T-helper 1 cell treated with Interleukin-12 subunit alpha and Interleukin-12 subunit beta and Interleukin-4 antibody, amounts not matched to agents 30 ng/mL and 1 ng/mL, for 36 hours (primary cell): ENCODE results near the gene ARHGEF10L. TPM values are rescaled to one million over a fixed set of nuclear protein-coding genes. Genes with fewer than 3 reads are reported as not detected.

Experiments
- intact Hi-C: fragments of 100-400 bp; cut with micrococcal nuclease; formaldehyde crosslinking; loops from one replicate; pipeline ENCODE4 v1.15.1; 2024
- total RNA-seq: library from RNA; stranded (reverse); gene quantifications from 2 replicates; pipeline ENCODE4 v1.2.3, GENCODE V29; 2022

Gene ARHGEF10L
- total RNA-seq, 1 donor from 2014 or later: not detected

DNA sequence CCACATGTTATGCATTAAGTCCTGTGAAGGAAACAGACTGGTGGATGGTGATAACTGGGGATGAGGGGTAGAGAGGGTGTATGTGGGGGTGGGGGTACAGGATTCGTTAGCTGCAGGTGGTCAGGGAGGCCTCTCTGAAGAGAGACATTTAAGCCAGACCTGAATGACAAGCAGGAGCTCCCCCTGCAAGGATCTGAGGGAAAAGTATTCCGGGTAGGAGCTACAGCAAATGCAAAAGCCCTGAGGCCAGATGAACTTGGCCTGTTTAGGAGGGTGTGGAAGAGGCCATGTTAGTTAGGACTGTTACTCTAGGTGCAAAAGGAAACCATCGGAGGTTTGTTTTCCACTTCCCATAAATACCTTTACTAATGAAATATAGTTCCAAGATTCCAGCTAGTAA, 9.9 kb downstream of the ARHGEF10L start:
- intact Hi-C loops: no loop called here

- intact Hi-C loops: no loop called here
Measured at GRCh38 chr1:17550729-17551584, 11.5 kb downstream of the ARHGEF10L start.

GRCh38 chr1:17551755-17552234, 12.3 kb downstream of the ARHGEF10L start:
- intact Hi-C loops: no loop called here

DNA sequence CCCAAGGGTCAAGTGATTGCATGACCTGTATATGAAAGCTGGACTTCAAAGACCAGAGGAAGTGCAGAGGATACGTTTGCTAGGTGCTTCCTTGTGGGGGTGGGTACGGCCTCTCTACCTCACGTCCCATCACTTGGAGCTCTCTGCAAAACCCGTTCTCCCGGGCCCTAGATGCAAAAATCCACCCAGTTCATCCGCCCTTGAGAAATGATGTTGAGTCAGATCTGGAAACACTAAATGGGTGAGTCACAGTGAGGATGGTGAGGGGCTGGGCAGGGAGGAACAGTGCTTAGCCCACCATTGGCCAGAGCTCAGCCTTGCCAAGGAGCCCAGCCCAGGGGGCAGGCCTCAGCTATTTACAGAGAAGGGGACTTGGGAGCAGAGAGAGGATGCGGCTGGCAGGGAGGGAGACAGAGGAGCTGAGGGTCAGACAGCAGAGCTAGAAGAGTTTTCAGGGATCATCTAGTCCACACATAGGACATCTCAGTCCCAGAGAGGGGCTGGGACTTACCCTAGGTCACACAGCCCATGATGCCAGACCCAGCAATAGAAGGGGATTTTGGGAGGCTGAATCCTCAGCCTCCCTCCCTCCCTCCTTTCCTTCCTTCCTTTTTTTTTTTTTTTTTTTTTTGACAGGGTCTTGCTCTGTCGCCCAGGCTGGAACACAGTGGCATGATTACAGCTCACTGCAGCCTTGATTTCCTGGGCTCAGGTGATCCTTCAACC, 14.6 kb downstream of the ARHGEF10L start:
- intact Hi-C loops: no loop called here

- intact Hi-C loops: no loop called here
Measured at GRCh38 chr1:17554954-17555353, 15.5 kb downstream of the ARHGEF10L start.

GRCh38 chr1:17557986-17558385, 18.5 kb downstream of the ARHGEF10L start:
- intact Hi-C loops: no loop called here

- intact Hi-C loops: no loop called here
Measured at GRCh38 chr1:17558541-17558940, 19.0 kb downstream of the ARHGEF10L start.

DNA sequence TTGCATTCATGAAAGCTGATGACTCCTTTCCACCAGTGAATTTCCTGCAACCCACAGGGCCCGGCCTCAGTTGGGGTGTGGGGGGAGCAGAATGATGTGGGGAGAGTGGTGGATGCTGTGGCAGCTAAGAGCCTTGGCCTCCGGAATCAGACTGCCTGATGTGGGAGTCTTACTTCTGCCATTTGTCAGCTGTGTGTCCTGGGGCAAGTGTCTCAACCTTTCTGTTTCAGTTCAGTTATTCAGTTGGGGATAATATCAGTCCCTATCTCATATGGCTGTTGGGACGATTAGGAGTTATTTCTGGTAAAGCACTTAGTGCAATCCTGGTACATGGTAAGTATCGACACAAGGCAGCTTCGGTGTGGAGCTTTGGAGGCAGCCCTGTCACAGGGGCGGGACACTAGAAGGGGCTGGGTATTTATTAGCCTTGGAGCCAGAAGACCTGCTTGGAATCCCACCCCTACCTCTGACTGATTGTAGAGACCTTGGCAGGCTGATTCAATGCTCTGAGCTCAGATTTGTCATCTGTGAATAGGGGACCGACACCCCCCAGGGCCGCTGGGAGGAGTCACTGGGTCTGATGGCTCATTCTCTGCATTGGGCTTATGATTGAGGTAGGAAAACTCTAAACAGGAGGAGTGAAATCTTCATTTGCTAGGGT, 19.6 kb downstream of the ARHGEF10L start:
- intact Hi-C loops: no loop called here

DNA sequence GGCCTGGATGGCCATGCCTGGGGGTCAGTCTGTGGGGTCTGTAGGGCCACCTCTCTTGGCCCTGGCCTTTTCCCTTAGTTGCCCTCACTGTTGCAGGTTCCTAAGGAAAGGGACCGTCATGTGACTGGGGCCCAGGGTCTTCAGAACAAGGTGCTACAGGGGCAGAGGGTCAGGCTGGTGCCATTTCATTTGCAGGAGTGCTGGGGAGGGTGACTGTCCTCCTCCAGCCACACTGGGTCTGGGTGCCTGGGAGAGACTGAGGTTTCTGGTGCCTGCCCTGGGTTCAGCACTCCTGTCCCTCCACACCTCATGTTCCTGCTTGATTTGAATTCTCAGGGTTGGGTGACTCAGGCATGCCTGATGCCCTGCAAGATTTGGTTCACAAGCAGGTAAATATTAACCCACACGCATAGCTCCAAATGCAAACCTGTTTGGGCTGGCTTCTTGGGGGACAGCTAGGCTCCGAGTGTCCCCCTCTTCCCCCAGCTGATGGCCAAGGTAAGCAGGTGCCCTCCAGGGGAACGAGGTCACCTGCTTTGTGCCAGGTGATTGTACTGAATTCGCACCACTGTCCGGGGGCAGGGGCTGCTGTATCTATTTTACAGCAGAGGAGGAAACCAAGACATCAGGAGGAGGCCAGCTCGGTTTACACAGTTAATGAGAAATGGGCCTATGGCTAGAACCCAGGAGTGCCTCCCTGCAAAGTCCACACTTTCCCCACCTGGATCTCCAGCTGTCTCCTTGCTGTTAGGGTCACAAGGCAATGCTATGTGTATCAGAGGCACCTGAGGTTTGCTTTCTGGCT, 20.3 kb downstream of the ARHGEF10L start:
- intact Hi-C loops: no loop called here

GRCh38 chr1:17561247-17561548, 21.7 kb downstream of the ARHGEF10L start:
- intact Hi-C loops: no loop called here

DNA sequence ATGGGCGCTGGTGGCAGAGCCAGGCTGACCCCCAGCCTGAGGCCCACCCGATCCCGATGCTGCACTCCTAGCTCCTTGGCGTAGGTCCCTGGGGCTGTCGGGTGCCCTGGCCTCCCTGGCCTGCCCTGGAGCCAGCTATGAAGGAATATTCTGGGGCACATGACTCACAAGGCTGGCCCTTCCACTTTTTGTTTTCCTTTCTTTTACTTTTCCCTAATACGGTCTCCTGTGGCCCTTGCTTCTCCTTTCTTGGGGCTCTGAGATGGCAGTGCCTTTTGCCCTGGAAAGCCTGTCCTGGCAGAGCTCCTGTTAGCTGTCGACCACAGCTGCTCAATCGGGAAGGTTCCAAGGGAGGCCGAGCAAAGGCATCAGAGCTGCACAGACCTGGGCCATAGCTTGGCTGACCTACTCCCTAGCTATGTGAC, 22.1 kb downstream of the ARHGEF10L start:
- intact Hi-C loops: no loop called here

- intact Hi-C loops: no loop called here
Measured at GRCh38 chr1:17562375-17562774, 22.9 kb downstream of the ARHGEF10L start.

- intact Hi-C loops: no loop called here
Measured at GRCh38 chr1:17563494-17564281, 24.2 kb downstream of the ARHGEF10L start.

DNA sequence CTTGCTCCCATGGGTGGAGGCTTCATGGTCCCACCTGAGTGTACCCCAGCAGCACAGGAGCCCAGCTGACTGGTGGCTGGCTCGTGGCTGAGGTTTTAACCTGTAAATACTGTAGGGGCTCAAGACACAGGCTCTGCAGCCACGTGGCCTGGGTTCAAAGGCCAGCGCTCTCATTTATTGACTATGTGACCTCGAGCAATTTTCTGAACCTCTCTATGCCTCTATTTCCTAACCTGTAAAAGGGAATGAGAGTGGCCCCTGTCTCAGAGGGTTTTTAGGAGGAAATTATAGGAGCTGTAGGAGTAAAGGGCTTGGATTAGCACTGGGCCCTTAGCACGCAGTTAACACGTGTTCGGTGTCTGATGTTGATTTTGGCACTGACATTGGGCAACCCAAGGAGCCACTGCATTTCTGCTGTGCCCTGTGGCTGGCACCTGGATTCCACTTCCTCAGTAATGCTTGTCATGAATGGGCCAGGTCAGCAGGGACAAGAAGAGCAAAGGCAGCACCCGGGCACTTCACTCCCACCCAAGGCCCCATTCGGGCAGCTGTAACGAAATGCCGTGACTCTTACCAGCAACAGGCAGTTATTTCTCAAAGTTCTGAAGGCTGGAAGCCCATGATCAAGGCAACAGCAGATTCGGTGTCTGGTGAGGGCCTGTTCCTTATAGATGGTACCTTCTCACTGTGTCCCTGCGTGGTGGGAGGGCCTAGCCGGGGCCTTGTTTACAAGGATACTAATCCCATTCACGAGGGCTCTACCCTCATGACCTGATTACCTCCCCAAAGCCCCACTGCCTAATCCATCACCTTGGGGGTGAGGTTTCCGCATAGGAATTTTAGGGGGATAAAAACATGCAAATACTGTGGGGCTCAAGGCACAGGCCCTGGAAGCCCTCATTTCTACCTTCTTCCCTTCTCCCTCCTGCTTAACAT, 25.2 kb downstream of the ARHGEF10L start:
- intact Hi-C loops: no loop called here

GRCh38 chr1:17565461-17566252, 26.2 kb downstream of the ARHGEF10L start:
- intact Hi-C loops: no loop called here

GRCh38 chr1:17566417-17566816, 26.9 kb downstream of the ARHGEF10L start:
- intact Hi-C loops: no loop called here

GRCh38 chr1:17566892-17567291, 27.4 kb downstream of the ARHGEF10L start:
- intact Hi-C loops: no loop called here

GRCh38 chr1:17567582-17567981, 28.1 kb downstream of the ARHGEF10L start:
- intact Hi-C loops: no loop called here
